Fibroblast of lung (primary cell): ENCODE data around the gene CLTA. TPM values are rescaled to one million over a fixed set of nuclear protein-coding genes. Genes with fewer than 3 reads are reported as not detected.

Experiments
- DNase-seq, 2 donors: peaks; one replicate each; pipeline versions ENCODE4 v3.0.0 to v3.0.0-alpha.2; 2010; ENCODE audit warnings: low read depth in 2 of 2
- H2AFZ ChIP-seq: 2 replicates; pipeline ENCODE4 v1.5.1; 2012; ENCODE audit warnings: low read length, control low read depth, inconsistent platforms
- H3K27ac ChIP-seq: 2 replicates; pipeline ENCODE4 v1.5.1; 2011; ENCODE audit warnings: low read length, control low read depth; ENCODE audit not compliant: insufficient read depth
- H3K27me3 ChIP-seq: 2 replicates; pipeline ENCODE4 v1.5.1; 2011; ENCODE audit warnings: mild to moderate bottlenecking, low read length; ENCODE audit not compliant: control insufficient read depth, insufficient read depth
- H3K36me3 ChIP-seq: 2 replicates; pipeline ENCODE4 v1.5.1; 2011; ENCODE audit warnings: low read length; ENCODE audit not compliant: control insufficient read depth, insufficient read depth
- H3K4me1 ChIP-seq: 2 replicates; pipeline ENCODE4 v1.5.1; 2011; ENCODE audit warnings: low read length; ENCODE audit not compliant: control insufficient read depth, insufficient read depth; ENCODE audit errors: extremely low read depth
- H3K4me2 ChIP-seq: 2 replicates; pipeline ENCODE4 v1.5.1; 2011; ENCODE audit warnings: low read length, control low read depth; ENCODE audit not compliant: insufficient read depth; ENCODE audit errors: extremely low read depth
- H3K4me3 ChIP-seq, 4 experiments: fragments of 200-600 bp in 1 of 4; sonication (generic) in 1 of 4; replicated peaks in 1 of 4; 2 replicates each; pipeline ENCODE4 v1.5.1; 2011 to 2016; ENCODE audit warnings: low read length in 4 of 4, low read depth in 3 of 4, mild to moderate bottlenecking in 3 of 4, control low read depth in 2 of 4, inconsistent platforms in 1 of 4, mixed read lengths in 1 of 4; ENCODE audit not compliant: insufficient read depth in 1 of 4; ENCODE audit errors: control extremely low read depth in 1 of 4
- H3K79me2 ChIP-seq: 2 replicates; pipeline ENCODE4 v1.5.1; 2012; ENCODE audit warnings: mild to moderate bottlenecking, low read length, inconsistent platforms; ENCODE audit not compliant: control insufficient read depth, insufficient read depth
- H3K9ac ChIP-seq: 2 replicates; pipeline ENCODE4 v1.5.1; 2011; ENCODE audit warnings: mild to moderate bottlenecking, low read length, control low read depth; ENCODE audit not compliant: insufficient read depth
- H3K9me3 ChIP-seq: 2 replicates; pipeline ENCODE4 v1.5.1; 2012; ENCODE audit warnings: low read depth, low read length; ENCODE audit not compliant: control insufficient read depth, insufficient read depth
- H4K20me1 ChIP-seq: 2 replicates; pipeline ENCODE4 v1.5.1; 2011; ENCODE audit warnings: low read length; ENCODE audit not compliant: control insufficient read depth, insufficient read depth; ENCODE audit errors: extremely low read depth
- EZH2 ChIP-seq: IDR thresholded peaks from 2 replicates; pipeline ENCODE4 v1.5.1; 2012; ENCODE audit warnings: low read length, control low read depth, mild to moderate bottlenecking; ENCODE audit errors: missing control alignments
- polyA plus RNA-seq, 2 donors: library from polyadenylated mRNA; depleted of rRNA in 1 of 2; stranded (reverse) in 1 of 2; unstranded in 1 of 2; fragments of >200 nt; gene quantifications; 2 replicates each; pipeline ENCODE4 v1.2.1, GENCODE V29; 2011 to 2012; ENCODE audit warnings: missing spikeins in 1 of 2
- total RNA-seq: library from RNA; depleted of rRNA; stranded (reverse); fragments of >200 nt; gene quantifications from 2 replicates; pipeline ENCODE4 v1.2.1, GENCODE V29; 2014
- TF ChIP-seq, protein P1 (sequence below), 2 donors: IDR thresholded peaks in 1 of 2; conservative IDR thresholded peaks in 1 of 2; 1 replicate in 1 of 2; 2 replicates in 1 of 2; pipeline ENCODE4 v1.5.1; 2011 to 2012; ENCODE audit warnings: low read length in 2 of 2, control low read depth in 1 of 2, inconsistent platforms in 1 of 2, low read depth in 1 of 2, mild to moderate bottlenecking in 1 of 2

Gene CLTA
- total and polyA plus RNA-seq, 2 donors (not counting 1 experiment from before 2014, with no cell fraction given) = 238 to 341 TPM

DNA sequence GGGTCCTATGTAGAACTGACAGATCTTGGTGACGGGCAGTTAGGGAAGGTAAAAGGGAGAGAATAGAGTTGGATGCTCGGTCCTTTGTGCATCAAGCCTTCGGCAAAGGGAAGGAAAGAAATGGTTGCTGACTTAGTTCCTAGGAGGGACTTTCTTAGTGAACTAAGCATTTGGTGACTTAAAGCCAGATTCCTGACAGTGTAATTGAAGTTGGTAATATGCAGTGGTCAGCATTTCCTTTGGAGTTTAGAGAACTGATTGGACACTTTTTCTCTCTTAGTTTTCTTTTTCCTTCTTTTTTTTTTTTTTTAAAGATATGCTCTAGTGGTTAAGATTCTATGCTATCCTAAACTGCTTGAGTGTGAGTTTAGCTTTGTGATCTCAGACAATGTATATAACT is 2.3 kb downstream of the CLTA start:
- Histone ChIP-seq H3K9me3 (no peaks in the 10 kb centered on the region), H3K27ac (no peak overlapping the region), H3K9ac (no peak overlapping the region)

DNA sequence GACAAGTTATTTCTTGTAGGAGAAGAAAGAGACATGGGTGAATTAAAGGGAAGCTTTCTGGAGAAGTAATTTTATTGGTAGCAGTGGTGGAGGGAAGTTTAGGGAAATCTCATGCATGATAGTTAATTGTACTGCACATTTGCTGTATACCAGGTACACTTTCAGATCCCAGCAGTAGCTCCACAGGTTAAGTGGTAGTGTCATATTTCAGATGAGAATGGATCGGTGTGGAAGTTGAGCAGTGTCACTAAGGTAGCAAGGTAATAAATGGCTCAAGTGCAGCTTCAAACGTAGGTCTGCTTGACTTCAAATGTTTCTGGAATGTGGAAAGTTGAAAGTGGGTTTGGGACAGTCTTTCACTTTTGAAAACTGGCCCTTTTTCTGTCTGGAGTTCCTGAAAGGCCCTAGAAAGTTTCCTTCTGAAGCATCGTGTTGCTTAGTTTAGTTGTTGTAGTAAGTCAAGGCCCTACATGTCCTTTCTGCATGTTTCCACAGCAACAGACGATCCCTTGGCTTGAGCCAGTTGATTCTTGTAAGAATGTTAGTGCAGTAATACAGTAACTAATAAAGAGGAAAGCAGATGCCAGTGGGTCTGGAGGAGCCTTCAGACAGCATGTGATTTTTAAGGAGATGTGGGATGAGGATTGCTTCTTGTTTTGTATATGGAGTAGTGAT is 3.7 kb downstream of the CLTA start:
- Histone ChIP-seq H3K9me3 (no peaks in the 10 kb centered on the region), H3K36me3 (peaks cover 2% of the 10 kb centered on the region), H2AFZ (no peak overlapping the region), H3K4me2 (peak overlapping the region; percentile 63), H4K20me1 (peaks cover 2% of the 10 kb centered on the region), H3K27ac (no peak overlapping the region), H3K79me2 (peaks cover 71% of the 10 kb centered on the region), H3K27me3 (no peaks in the 10 kb centered on the region), H3K4me3 (peak overlapping the region in 3 of 4 experiments; percentile 2 to 98 (median 5)), H3K4me1 (peaks cover 8% of the 10 kb centered on the region), H3K9ac (no peak overlapping the region)
- DNase-seq = peak in 1 of 2 donors; percentile 28
- TF ChIP-seq, protein P1, sequence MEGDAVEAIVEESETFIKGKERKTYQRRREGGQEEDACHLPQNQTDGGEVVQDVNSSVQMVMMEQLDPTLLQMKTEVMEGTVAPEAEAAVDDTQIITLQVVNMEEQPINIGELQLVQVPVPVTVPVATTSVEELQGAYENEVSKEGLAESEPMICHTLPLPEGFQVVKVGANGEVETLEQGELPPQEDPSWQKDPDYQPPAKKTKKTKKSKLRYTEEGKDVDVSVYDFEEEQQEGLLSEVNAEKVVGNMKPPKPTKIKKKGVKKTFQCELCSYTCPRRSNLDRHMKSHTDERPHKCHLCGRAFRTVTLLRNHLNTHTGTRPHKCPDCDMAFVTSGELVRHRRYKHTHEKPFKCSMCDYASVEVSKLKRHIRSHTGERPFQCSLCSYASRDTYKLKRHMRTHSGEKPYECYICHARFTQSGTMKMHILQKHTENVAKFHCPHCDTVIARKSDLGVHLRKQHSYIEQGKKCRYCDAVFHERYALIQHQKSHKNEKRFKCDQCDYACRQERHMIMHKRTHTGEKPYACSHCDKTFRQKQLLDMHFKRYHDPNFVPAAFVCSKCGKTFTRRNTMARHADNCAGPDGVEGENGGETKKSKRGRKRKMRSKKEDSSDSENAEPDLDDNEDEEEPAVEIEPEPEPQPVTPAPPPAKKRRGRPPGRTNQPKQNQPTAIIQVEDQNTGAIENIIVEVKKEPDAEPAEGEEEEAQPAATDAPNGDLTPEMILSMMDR (conservative IDR thresholded peaks at IDR 0.05 in 1 of 2, IDR thresholded peaks at IDR 0.05 in 1 of 2; ENCODE audit: low read depth in 1 of 2, low read length in 2 of 2) = no peak
- no peak for TF ChIP-seq EZH2

More for the DNA sequence above, 2.3 kb downstream of the CLTA start:
- DNase-seq = peak in 1 of 2 donors; percentile 21
- no peaks in the 10 kb centered on the region for H3K27me3 ChIP-seq
- peak overlapping the region; percentile 99 for H3K4me2 ChIP-seq
- H3K79me2 ChIP-seq = peaks cover 67% of the 10 kb centered on the region
- no peaks in the 10 kb centered on the region for H3K36me3 ChIP-seq
- H4K20me1 ChIP-seq = peaks cover 2% of the 10 kb centered on the region
- TF ChIP-seq, protein P1 (conservative IDR thresholded peaks at IDR 0.05 in 1 of 2, IDR thresholded peaks at IDR 0.05 in 1 of 2; ENCODE audit: low read depth in 1 of 2, low read length in 2 of 2) = no peak
- no peak for TF ChIP-seq EZH2
- no peak overlapping the region for H2AFZ ChIP-seq
- H3K4me3 ChIP-seq = peak overlapping the region; percentile 62 to 99 (median 82)
- H3K4me1 ChIP-seq = peaks cover 8% of the 10 kb centered on the region

DNA sequence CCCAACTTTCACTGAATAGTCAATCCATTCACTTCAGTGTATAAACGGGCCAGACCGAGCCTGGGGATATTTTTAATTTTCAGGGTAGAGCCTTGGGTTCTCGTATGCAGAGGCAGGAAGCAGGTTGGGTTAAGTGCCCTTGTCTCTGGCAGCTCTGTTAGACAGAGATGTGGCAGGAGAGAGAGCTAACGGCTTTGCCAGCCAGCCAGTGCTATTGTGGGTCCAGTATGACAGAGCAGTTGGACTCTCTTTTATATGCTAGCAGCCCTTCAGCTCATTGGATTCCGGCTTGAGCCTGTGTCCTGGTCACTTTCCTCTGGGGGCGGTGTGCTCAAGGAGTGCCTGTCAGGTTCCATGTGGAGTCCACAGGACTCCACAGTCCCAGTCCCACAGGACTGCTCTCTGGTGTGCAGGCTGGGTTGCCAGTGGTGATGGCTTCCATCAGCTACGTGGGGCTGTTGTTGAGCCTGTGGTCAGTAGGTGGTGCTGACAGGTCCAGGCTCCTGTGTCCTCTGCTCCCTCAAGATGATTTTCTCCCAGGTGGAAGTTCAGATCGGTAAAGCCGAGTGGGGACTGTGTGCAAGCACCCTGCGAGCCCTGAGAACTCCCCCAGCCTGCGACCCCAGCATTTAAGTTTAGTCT is 14.3 kb downstream of the CLTA start:
- Histone ChIP-seq H2AFZ (no peak overlapping the region), H3K9ac (no peak overlapping the region), H3K4me2 (no peak overlapping the region), H3K27ac (no peak overlapping the region), H3K4me1 (peaks cover 19% of the 10 kb centered on the region), H4K20me1 (no peaks in the 10 kb centered on the region), H3K4me3 (no peak overlapping the region), H3K36me3 (peaks cover 34% of the 10 kb centered on the region), H3K27me3 (no peaks in the 10 kb centered on the region), H3K79me2 (peaks cover 48% of the 10 kb centered on the region), H3K9me3 (no peaks in the 10 kb centered on the region)
- no peak for DNase-seq
- no peak for TF ChIP-seq EZH2
- TF ChIP-seq, protein P1 (conservative IDR thresholded peaks at IDR 0.05 in 1 of 2, IDR thresholded peaks at IDR 0.05 in 1 of 2; ENCODE audit: low read depth in 1 of 2, low read length in 2 of 2) = peak in 1 of 2 donors; percentile 17
